Smooth muscle cell (in vitro differentiated cells): ENCODE data around the gene DHFR. TPM values are rescaled to one million over a fixed set of nuclear protein-coding genes. Genes with fewer than 3 reads are reported as not detected.

Source experiments
- DNase-seq: peaks from one replicate; lab custom pipeline; 2025; ENCODE audit not compliant: unreplicated experiment; lab: John Stamatoyannopoulos, UW
- H2AFZ ChIP-seq: fragments of 200-600 bp; sonication (generic); 2 replicates; pipeline ENCODE4 v1.6.0; 2016; ENCODE audit warnings: antibody characterized with exemption, low read depth, mild to moderate bottlenecking
- H3F3A ChIP-seq: fragments of 200-600 bp; sonication (generic); 2 replicates; pipeline ENCODE4 v1.6.0; 2017; ENCODE audit warnings: antibody characterized with exemption, low read depth
- H3K27ac ChIP-seq: fragments of 200-600 bp; sonication (generic); 2 replicates; pipeline ENCODE4 v1.5.1; 2016; ENCODE audit warnings: low read depth, mild to moderate bottlenecking
- H3K27me3 ChIP-seq: fragments of 200-600 bp; sonication (generic); 2 replicates; pipeline ENCODE4 v1.6.1; 2016; ENCODE audit warnings: low read depth, mild to moderate bottlenecking
- H3K36me3 ChIP-seq: fragments of 200-600 bp; sonication (generic); 2 replicates; pipeline ENCODE4 v1.5.1; 2016; ENCODE audit warnings: low read depth
- H3K4me1 ChIP-seq: fragments of 200-600 bp; sonication (generic); 2 replicates; pipeline ENCODE4 v1.5.1; 2016; ENCODE audit warnings: low read depth
- H3K4me2 ChIP-seq: fragments of 200-600 bp; sonication (generic); 2 replicates; pipeline ENCODE4 v1.6.0; 2016; ENCODE audit warnings: mild to moderate bottlenecking
- H3K4me3 ChIP-seq: fragments of 200-600 bp; sonication (generic); 2 replicates; pipeline ENCODE4 v1.5.1; 2016; ENCODE audit warnings: mild to moderate bottlenecking
- H3K79me2 ChIP-seq: fragments of 200-600 bp; sonication (generic); 2 replicates; pipeline ENCODE4 v1.6.0; 2016; ENCODE audit warnings: low read depth, mild to moderate bottlenecking
- H3K9ac ChIP-seq: fragments of 200-600 bp; sonication (generic); 2 replicates; pipeline ENCODE4 v1.6.0; 2016; ENCODE audit warnings: low read depth
- H3K9me3 ChIP-seq: fragments of 200-600 bp; sonication (generic); replicated peaks from 2 replicates; pipeline ENCODE4 v1.5.1; 2016; ENCODE audit warnings: low read depth
- H4K20me1 ChIP-seq: fragments of 200-600 bp; sonication (generic); 2 replicates; pipeline ENCODE4 v1.6.0; 2016; ENCODE audit warnings: low read depth
- CTCF ChIP-seq: fragments of 200-600 bp; sonication (generic); IDR thresholded peaks from 2 replicates; pipeline ENCODE4 v1.5.1; 2017; ENCODE audit warnings: borderline replicate concordance, mild to moderate bottlenecking, antibody characterized with exemption; ENCODE audit not compliant: insufficient read depth, poor library complexity, severe bottlenecking
- WGBS: methylation state at CpG from one replicate; pipeline ENCODE4 v1.1.7; 2016; ENCODE audit warnings: low lambda C conversion rate; 5-methylcytosine and 5-hydroxymethylcytosine counted together
- polyA plus RNA-seq: library from polyadenylated mRNA; unstranded; fragments of >200 nt; fragmentation: Nextera tagmentation; extraction: Ambion mirVana; gene quantifications from 2 replicates; pipeline ENCODE4 v1.2.1, GENCODE V29; 2016
- small RNA-seq: library from RNA; depleted of rRNA; stranded (forward); fragments of <200 nt; gene quantifications from one replicate; pipeline ENCODE3, GENCODE V24; 2014
- total RNA-seq: library from RNA; depleted of rRNA; stranded (reverse); fragments of >200 nt; gene quantifications from 2 replicates; pipeline ENCODE4 v1.2.3, GENCODE V29; 2014

The DHFR gene
- total and polyA plus RNA-seq, 2 experiments from 2014 or later = 7.4 to 16.5 TPM

- Histone ChIP-seq H3K27me3 (peaks cover 44% of the 10 kb centered on the region), H3K27ac (no peak overlapping the region), H3F3A (no peaks in the 10 kb centered on the region), H3K36me3 (no peaks in the 10 kb centered on the region), H3K79me2 (no peaks in the 10 kb centered on the region), H2AFZ (no peak overlapping the region), H3K4me3 (no peak overlapping the region), H3K4me2 (no peak overlapping the region), H3K9ac (no peak overlapping the region), H3K4me1 (no peaks in the 10 kb centered on the region), H4K20me1 (no peaks in the 10 kb centered on the region), H3K9me3 (no peaks in the 10 kb centered on the region)
- WGBS = 86% methylated on average over 2 of the region's 2 CpGs
- no peak for TF ChIP-seq CTCF
- no peak for DNase-seq
Measured at GRCh38 chr5:80579050-80579449, 75.7 kb downstream of the DHFR start.

- Histone ChIP-seq H3K36me3 (no peaks in the 10 kb centered on the region), H3K27me3 (peaks cover 55% of the 10 kb centered on the region), H3K4me3 (no peak overlapping the region), H2AFZ (no peak overlapping the region), H3K9ac (no peak overlapping the region), H3K79me2 (no peaks in the 10 kb centered on the region), H3K27ac (no peak overlapping the region), H4K20me1 (no peaks in the 10 kb centered on the region), H3K9me3 (no peaks in the 10 kb centered on the region), H3K4me2 (no peak overlapping the region), H3K4me1 (no peaks in the 10 kb centered on the region), H3F3A (no peaks in the 10 kb centered on the region)
- DNase-seq = no peak
- TF ChIP-seq CTCF = no peak
- WGBS = 56% methylated on average over 5 of the region's 5 CpGs
Measured at GRCh38 chr5:80577707-80578106, 77.1 kb downstream of the DHFR start.

GRCh38 chr5:80576383-80576782, 78.4 kb downstream of the DHFR start:
- no peak overlapping the region for H3K27ac ChIP-seq
- H3F3A ChIP-seq = no peaks in the 10 kb centered on the region
- no peaks in the 10 kb centered on the region for H4K20me1 ChIP-seq
- H3K27me3 ChIP-seq = peaks cover 68% of the 10 kb centered on the region
- H3K9me3 ChIP-seq = no peaks in the 10 kb centered on the region
- H3K36me3 ChIP-seq = no peaks in the 10 kb centered on the region
- whole genome bisulfite sequencing = 95% methylated on average over 5 of the region's 5 CpGs
- H3K4me1 ChIP-seq = no peaks in the 10 kb centered on the region
- H3K4me2 ChIP-seq = no peak overlapping the region
- no peak overlapping the region for H3K9ac ChIP-seq
- TF ChIP-seq CTCF = no peak
- no peak overlapping the region for H2AFZ ChIP-seq
- no peaks in the 10 kb centered on the region for H3K79me2 ChIP-seq
- no peak for DNase-seq
- H3K4me3 ChIP-seq = no peak overlapping the region

Small RNA genes lying within 50 kb of the gene (small RNA-seq; reads per million reads assigned to genes)
- gene DBIP2 (not detected), gene MTRNR2L2 (not detected)

Other genes with a start within 250 kb of the DHFR start
- gene ZFYVE16, start 246.9 kb downstream of the DHFR start, total RNA-seq = 40.9 and 52.4 TPM in 2 replicates
- gene ZFYVE16, start 246.9 kb downstream of the DHFR start, polyA plus RNA-seq = 16.5 and 18.9 TPM in 2 replicates
- gene FAM151B, start 166.9 kb downstream of the DHFR start, total RNA-seq = 5.9 and 6.2 TPM in 2 replicates
- 0.92 and 3.7 TPM in 2 replicates for gene FAM151B, start 166.9 kb downstream of the DHFR start, polyA plus RNA-seq
- gene ANKRD34B, start 84.7 kb downstream of the DHFR start, total RNA-seq = 0.13 TPM in 1 of 2 replicates, not detected in the other
- gene ANKRD34B, start 84.7 kb downstream of the DHFR start, polyA plus RNA-seq = not detected in 2 replicates
- gene MSH3, start 331 bp downstream of the DHFR start, total RNA-seq = 12.6 and 12.8 TPM in 2 replicates
- 4.7 and 5.1 TPM in 2 replicates for gene MSH3, start 331 bp downstream of the DHFR start, polyA plus RNA-seq